ENCODE data around the gene SNX24.
A peak's percentile ranks its signal among the peaks of the same experiment; 100 is the strongest.
"Not testable (repeated sequence)": the region's sequence is repeated elsewhere in the genome, so short reads cannot be mapped to it uniquely, and the experiment has no call there.

Gene SNX24

DNA sequence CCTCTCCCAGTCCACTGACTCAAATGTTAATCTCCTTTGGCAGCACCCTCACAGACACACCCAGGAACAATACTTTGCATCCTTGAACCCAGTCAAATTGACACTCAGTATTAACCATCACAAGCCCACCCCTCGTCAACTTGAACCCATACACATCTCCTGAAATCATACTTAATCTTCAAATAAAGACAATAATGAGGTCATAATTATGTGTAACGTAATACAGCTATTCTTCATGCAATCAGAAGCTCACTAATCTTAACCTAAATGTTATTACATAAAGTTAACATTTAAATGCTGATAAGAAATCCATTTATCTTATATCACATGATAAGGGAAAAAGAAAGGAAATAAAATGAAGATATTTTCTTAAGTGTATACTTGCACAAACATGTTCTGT, 125.9 kb downstream of the SNX24 start:
- no peak for DNase-seq

DNA sequence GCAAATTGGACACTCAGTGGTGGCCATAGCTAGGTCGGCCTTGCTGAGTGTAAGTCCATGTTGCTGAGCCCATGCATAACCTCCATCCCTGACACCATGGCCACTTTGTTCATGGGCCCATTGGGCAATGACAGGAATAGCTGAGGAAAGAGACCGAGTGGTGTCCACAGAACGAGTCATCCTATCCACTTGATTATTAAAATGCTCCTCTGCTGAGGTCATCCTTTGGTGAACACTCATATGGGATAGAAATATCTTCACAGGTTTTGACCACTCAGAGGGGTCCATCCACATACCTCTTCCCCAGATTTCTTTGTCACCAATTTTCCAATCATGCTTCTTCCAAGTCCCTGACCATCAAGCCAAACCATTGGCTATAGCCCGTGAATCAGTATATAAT, 127.5 kb downstream of the SNX24 start:
- no peak for DNase-seq

DNA sequence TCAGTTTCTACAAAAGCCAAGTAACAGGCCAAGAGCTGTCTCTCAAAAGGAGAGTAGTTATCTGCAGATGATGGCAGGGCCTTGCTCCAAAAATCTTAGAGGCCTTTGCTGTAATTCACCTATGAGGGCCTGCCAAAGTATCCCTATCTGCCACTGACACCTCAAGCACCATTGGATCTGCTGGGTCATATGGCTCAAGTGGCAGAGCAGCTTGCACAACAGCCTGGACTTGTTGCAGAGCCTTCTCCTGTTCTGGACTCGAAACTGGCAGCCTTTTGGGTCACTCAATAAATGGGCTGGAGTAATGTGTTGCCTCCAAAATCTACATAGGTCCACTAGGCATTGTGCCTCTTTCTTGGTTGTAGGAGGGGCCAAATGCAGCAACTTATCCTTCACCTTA, 128.3 kb downstream of the SNX24 start:
- not testable (repeated sequence) for DNase-seq

DNA sequence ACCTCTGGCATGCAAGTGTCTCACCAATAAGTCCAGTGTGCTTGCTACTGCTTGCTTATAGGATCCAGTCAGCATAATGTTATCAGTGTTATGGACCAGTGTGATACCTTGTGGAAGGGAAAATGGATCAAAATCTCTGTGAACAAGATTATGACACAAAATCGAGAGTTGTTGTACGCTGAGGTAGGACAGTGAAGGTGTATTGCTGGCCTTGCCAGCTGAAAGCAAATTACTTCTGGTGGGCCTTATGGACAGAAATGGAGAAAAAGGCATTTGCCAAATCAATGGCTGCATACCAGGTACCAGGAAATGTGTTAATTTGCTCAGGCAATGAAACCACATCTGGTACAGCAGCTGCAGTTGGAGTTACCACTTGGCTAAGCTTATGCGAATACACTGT, 128.8 kb downstream of the SNX24 start:
- not testable (repeated sequence) for DNase-seq

DNA sequence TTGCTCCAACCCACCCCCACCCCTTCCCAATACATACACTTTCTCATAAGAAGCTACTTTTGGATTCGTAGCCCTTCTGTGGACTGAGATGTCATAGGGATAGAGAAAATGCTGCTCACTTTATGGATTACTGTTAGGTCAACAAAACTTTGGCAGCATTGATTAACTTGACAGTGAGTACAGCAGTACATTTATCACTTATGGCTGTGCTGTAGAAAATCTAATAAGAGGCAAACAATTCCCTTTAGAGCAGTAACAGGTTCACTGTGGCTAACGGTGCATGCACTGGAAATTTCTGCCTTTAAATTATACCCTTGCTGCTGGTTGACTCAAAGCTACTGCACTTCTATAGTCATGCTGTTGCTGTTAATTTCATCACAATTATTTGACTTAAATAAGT, 131.9 kb downstream of the SNX24 start:
- no peak for DNase-seq

DNA sequence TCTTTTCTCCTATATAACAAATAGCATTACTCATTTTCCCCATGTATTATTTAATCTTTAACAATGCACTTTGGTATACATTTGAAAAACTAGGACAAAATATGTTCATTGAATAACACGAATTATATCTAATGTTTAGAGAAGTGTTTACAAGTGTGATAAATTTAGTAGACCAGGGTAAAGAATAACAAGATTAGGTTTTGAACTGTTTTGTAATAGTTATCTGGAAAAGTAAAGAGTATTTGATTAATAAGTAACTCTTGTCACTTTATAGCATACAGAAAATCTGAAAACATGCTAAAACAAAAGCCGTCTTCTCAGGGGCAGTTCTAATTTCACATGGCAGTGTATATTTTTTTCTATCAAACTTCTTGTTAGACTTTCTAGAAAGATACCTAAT, 132.7 kb downstream of the SNX24 start:
- no peak for DNase-seq

DNA sequence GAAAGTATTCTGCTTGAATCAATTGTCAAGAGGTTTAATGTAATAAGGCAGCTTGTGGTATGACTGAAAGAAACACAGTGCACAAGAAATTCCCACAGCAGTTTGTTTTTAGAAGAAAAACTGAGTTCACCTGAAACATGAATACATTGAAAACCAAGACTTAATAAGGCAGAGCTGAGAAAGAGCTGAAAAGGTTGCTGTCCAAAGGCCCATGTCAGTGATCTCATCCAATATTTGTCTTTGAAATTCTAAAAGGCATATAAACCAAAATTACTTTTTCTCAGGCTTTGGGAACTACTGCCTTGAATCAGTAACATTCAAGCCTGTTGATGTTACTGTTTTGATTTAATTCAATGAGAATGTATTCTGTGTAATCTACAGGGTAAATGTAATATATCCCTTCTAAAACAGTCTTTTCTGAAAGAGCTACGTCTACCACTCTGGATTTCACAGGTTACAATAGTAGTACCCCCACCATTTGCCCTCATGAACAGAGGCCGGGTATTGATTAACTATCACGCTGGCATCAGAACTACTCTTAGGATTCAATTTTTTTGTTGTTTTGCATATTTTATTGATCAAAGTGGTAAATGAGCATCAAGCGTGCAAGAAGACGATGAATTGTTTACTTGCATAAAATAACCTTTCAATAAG, 133.4 kb downstream of the SNX24 start:
- no peak for DNase-seq

DNA sequence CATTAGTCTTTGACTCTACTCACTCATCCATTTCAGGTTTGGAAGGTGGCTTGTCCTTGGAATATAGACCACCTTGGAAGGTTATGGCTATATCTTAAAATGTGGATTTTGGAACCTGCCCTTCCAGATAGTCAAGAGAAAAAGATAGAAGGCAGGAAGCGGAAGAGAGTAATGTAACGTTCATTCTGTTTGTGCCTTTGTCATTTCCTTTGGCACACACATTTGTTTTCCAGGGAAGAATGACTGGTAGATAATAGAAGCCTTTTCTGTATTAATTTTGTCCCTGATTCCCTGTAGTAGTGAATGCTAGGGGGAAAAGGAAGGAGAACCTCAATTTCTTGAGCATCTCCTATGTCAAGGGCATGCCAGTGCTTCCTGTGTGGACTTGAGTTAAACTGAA, 136.4 kb downstream of the SNX24 start:
- no peak for DNase-seq

DNA sequence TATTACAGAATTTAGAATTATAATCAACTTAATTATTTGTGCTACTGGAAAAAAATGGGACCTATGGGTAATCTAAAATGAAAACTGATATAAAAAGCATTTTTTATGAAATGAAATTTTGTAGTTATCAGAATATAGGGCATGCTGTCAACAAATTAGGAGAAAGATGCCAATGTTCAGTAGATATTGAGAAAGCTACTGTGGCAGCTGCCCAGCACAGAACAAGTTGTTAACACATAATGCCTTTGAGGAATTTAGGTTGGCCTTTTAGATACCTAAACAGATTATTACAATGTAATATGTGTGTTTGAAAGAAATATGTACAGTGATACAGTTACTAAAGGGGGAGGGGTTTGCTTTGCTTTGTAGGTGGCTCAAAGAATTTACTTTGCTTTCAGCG, 137.0 kb downstream of the SNX24 start:
- DNase-seq, result no peak

DNA sequence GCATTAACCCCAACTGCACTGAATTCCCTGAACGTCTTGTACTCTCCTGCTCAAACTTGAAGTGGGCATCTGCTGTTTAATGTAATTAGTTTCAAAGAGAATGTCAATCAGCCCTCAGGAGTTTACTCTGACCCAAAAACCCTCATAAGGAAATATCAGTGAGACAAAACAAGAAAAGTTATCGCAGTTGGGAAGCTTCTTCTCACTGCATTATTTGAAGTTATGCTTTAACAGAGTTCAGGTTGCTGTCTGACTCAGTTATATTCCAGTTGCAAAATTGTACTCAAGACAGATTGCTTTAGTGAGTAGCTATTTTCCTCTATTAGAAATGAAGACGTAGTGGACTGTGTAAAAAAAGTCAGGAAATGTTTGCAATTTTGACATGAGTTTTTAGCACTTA, 139.0 kb downstream of the SNX24 start:
- no peak for DNase-seq

DNA sequence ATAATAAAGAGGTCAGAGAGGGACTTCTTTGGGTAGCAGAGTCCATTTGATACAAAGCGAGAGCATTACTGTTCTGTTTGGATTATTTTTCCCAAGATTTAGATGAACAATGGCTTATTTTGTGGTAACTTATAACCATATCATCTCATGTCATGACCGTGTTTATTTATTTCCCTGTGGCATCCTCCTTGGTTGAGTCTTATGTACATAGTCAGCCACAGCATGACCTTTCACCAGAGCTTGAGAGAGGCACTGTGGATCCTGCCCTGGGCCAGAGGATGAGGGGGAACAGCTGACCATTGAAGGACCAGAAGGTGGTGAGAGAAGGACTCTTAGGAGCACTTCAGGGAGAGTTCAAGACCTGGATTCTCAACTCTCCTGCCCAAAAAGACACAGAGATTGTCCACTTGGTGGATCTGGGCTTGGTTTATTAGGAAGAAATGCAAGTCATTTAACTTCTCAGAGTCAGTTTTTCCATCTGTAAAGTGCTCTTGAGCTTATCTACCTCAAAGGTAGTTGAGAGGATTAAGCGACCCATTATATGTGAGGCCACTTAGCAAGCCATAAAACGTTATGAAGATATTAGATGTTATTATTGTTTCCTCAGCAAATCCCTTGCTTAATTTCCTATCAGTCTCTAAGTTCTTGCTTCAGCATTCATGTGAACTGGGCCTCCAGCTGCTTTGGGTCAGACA, 139.7 kb downstream of the SNX24 start:
- no peak for DNase-seq

DNA sequence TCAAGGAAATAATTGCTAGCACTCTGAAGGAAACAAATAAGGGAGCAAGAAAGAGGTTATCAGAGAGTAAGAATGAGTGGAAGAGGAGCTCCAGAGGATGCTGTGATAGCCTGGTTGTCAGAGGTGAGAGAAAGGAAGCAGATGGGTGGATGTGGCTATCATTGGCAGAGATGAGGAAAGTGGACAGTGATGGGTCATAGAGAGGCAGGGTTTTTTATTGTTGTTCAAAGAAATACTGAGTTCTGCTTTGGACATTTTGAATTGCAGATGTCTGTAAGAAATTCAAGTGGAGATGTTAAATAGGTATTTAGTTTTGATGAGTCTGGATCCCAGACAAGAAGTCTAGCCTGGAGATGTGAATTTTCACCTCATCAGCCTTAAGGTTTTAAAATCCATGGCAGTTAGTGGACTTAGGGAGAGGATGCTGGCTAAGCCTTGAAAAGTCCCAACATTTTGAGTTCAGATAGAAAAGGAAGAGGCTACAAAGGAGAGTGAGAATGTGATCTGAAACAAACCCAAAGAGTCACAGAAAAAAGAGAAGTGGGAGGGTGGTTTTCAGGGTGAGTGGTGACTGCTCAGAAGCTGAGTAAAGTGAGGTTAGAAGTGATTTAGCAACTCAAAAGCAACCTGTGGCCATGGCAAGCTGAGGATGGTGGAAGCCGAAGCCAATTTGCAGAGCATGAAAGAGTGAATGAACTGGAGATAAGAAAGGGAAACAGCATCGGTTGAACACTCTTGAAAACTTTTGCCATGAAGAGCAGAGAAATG, 140.7 kb downstream of the SNX24 start:
- no peak for DNase-seq

DNA sequence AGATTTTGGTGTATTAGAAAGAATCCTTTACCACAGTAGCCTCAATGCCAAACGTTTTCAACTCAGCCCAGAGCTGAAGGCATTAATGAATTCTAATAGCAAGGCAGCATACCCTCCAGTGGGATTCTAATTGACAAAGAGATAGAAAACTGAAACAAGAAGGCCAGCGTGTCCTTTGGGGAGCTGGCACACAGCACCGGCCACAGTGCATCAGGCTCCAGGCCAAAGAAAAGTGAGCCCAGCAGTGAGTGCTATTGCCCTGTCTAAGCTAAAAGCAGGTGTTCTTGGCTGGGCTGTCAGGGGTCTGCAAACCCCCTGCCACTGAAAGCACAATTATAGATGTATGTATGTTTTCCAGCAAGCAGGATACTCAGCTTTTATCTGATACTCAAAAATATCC, 150.7 kb downstream of the SNX24 start:
- no peak for DNase-seq

DNA sequence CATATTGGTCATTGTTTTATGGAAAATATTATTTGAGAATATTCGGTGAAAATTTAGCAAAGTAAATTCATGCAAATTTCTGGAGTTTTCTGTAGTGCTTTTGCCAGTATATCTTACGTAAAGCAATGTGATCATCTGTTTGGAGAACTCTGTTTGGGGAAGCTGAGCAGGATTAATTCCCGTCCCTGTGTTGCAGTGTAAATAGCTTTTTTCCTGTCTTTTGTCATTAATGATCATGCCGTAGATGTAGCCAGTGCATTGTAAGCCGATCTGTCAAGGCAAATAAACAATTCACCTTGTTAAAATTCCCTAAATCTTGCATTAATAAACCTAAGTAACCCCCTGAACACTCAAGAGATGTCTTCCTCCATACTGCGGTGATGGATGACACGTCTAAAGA, 151.9 kb downstream of the SNX24 start:
- DNase-seq, result no peak

DNA sequence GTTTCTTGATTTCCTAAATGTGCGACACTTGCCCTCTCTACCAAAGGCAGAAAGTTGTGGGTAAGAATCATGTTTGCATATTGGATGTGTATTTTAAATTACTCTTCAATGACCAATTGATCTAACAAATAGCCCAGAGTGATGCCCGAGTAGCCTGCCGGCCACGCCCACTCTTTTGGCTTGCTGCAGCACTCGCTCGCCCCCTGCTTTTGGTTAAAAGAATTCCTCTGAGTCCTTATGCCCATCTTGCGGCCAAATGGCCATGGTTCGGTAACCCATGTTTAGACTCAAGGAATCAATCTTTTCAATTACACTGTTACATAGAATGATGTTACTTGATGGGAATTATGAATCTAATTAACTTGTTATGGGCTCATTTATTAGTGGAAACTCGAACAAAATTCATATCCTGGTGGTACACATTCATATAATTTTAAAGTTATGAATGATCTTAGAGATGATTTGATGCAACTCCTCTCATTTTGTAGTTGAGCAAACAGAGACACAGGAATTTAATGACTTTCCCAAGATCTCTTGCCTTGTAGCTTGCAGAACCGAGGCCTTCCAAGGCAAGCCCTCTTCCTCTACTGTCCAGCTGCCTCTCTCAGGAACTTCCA, 154.6 kb downstream of the SNX24 start:
- peak; percentile 19 for DNase-seq

DNA sequence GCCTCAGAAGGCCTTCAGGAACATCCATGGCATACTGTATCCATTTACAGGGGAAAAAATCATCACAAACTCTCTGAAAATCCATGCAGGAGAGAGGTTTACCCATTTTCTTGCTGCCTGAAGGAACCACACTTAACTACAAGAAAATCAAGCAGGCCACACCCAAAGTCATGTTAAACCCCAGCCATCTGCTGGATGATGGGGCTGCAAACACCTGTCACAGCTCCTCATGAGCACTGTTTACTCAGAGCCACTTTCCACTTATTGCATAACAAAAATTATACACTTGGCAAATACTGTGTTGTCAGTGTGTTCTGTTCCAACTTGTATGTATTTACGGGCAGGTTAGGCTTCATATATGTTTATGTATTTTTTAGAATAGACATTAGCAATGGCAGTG, 155.3 kb downstream of the SNX24 start:
- DNase-seq, result no peak

DNA sequence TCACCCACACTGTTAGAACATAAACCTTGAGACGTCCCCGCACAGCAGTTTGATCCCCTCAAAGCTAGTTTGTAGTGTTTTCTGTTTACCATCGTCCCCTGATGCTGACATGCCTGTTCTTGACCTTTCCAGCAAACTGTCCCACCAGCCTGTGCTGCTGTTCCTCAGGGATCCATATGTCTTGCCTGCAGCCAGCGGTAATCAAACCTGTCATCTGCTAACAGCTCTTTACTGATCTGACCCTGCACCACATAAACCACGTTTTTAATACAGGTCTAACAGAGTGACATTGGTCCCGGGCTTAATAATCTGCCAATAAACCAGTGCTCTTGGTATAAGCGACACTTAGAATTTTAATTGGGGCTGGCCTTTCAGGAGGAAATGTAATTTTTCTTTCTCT, 156.4 kb downstream of the SNX24 start:
- no peak for DNase-seq

DNA sequence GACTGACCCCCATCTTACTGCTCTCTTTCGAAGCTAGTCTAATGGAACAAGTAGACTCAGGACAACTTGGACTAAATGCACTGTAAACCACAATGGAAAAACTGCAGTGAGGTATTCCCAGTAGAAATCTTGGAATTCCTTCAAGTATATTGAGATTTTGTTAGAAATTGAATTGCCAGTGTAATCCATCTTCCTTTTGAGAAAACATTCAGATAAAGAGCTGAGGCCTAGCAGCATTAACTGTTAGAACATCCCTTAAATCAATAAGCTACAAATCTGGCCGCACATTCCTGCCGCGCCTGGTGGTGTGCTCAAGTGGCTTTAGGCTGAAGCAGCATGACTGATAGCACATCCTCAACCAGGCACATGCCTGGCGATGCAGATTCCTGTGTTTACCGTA, 161.8 kb downstream of the SNX24 start:
- DNase-seq, result no peak

DNA sequence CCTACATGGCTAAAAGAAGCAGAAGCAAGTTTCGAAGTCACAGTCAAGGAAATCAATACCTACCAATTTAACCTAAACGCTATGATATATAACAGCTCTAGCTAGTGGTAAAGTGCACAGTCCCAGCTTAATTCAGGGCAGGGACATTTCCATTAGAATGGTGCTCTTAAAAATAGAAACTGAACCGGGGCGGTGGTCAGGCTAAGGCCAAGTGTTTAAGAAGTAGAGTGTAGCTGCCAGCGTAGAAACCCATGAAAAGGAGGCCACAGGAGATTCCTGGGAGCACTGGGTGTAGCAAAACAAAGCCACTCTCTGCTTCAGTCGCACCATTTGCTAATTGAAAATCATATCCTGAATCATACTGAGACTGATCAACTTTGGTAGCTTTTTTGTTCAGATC, 162.3 kb downstream of the SNX24 start:
- DNase-seq, result no peak

DNA sequence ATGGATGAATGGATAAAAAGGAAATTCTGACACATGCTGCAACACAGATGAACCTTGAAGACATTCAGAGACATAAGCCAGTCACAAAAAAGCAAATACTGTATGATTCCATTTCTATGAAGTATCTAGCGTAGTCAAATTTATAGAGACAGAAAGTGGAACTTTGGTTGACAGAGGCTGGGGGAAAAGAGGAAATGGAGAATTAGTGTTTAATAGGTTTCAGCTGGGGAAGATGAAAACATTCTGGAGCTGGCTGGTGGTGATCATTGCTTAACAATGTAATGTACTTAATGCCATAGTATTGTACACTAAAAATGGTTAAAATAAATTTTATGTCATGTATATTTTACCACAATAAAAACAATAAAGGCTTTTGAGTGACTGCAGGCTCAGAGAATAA, 166.9 kb downstream of the SNX24 start:
- no peak for DNase-seq

DNA sequence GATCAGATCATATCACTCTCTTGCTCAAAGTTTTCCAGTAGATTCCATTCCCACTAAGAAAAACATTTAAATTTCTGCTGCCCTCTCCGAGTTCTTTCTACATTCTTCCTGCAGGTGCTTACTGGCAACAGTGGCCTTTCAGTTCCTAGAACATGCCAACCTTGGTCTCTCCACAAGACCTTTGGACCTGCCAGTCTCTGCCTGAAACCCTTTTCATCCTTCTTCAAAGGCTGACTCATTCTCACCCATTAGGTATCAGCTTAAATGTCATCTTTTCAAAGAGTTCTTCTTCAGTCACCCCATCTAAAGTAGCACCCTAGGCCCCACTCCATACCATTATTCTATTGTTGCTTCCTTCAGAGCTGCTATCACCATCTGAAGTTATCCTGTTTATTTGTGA, 169.3 kb downstream of the SNX24 start:
- no peak for DNase-seq

DNA sequence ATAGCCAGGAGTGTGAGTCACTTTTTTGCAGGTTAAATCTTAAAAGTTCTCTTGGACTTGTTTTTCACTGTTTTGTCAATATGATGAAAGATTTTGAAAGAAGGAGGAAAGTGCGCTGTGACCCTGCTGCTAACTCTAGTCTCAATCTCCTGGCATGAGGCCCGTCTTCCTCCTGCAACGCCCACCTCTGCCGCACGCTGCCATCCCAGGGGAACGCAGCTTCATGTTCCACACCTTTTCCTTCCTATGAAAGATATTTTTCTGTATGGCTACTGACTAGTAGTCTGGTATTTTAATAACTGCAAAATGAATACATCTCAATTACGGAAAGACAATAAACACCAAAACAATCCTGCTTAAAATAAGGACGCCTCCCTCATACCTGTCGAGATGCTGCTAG, 182.8 kb downstream of the SNX24 start:
- DNase-seq, result no peak

DNA sequence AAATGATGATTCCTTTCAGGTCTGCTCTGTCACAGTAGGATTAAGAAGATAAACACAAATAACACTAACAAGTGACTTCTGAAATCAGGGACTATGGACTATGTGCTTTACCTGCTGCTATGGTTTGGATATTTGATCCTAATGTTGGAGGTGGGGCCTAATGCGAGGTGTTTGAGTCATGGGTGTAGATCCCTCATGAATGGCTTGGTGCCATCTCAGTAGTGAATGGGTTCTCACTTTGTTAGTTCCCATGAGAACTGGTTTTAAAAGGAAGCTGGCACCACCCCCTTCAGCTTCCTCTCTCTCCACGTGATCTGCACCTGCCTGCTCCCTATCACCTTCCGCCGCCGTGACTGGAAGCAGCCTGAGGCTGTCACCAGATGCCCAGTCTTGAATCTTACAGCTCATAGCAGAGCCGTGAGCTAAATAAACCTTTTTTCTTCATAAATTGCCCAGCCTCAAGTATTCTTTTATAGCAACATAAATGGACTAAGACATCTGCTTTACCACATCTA, 187.8 kb downstream of the SNX24 start:
- DNase-seq, result no peak
